Duodenal mucosa (tissue), 2 donors: ENCODE results near the gene PRSS50.

Experiments used
- H3K27ac ChIP-seq: one replicate; pipeline ENCODE4 v1.7.0; 2013; ENCODE audit warnings: low read depth, low read length
- H3K27me3 ChIP-seq, 2 donors: one replicate each; pipeline ENCODE4 v1.7.0; 2013; ENCODE audit warnings: low read length in 2 of 2, control low read depth in 1 of 2; ENCODE audit not compliant: insufficient read depth in 2 of 2, control insufficient read depth in 1 of 2
- H3K36me3 ChIP-seq, 2 donors: one replicate each; pipeline ENCODE4 v1.7.0; 2013; ENCODE audit warnings: low read length in 2 of 2, control low read depth in 1 of 2; ENCODE audit not compliant: insufficient read depth in 2 of 2, control insufficient read depth in 1 of 2
- H3K4me1 ChIP-seq, 2 donors: one replicate each; pipeline ENCODE4 v1.7.0; 2013; ENCODE audit warnings: low read length in 2 of 2, control low read depth in 1 of 2; ENCODE audit not compliant: insufficient read depth in 2 of 2, control insufficient read depth in 1 of 2
- H3K4me3 ChIP-seq, 2 donors: one replicate each; pipeline ENCODE4 v1.7.0; 2013; ENCODE audit warnings: low read length in 2 of 2, low read depth in 1 of 2
- H3K9ac ChIP-seq, 2 donors: one replicate each; pipeline ENCODE4 v1.7.0; 2013; ENCODE audit warnings: low read length in 2 of 2, low read depth in 1 of 2
- H3K9me3 ChIP-seq, 2 donors: one replicate each; pipeline ENCODE4 v1.7.0; 2013; ENCODE audit warnings: low read length in 2 of 2, control low read depth in 1 of 2; ENCODE audit not compliant: control insufficient read depth in 1 of 2

Gene PRSS50

GRCh38 chr3:46729038-46729437 lies 11.4 kb upstream of the PRSS50 start:
- Histone ChIP-seq H3K36me3 (no peaks in the 10 kb centered on the region), H3K27me3 (no peaks in the 10 kb centered on the region), H3K9ac (no peak overlapping the region), H3K4me1 (no peaks in the 10 kb centered on the region), H3K4me3 (no peak overlapping the region), H3K27ac (no peak overlapping the region), H3K9me3 (no peaks in the 10 kb centered on the region)

DNA sequence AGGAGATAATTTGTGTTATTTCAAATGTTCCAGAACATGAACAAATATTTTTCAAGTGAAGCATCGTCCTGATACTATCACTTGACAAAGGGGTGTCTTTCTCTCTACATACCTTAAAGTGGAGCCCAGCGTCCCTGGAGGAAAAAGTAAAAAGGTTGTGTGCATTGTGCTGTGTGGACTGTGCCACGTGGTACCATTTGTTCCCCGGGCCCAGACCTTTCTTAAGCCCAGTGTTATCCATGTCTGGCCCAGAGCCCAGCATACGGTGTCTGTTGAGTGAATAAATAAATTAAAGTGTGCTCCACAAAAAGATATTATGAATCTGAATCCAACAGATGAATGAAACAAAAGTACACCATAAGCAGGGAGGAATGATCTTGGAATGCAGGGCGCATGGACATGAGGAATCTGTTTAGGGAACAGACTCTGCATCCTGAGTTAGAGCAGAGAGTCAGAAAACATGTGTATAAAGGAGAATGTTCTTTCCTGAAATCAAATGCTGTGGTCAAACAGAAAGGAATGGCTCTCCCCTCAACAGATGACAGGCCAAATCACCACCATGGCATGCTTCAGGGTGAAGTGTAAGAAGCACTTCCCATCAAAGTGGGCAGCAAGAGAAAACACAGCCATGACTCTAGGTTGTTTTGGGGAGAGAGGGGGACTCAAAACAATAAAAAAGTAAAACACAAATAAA lies 8.1 kb upstream of the PRSS50 start:
- peaks cover 0 to 3% of the 10 kb centered on the region in 2 donors for H3K9me3 ChIP-seq
- no peak overlapping the region for H3K9ac ChIP-seq
- H3K4me3 ChIP-seq = no peak overlapping the region
- no peaks in the 10 kb centered on the region for H3K4me1 ChIP-seq
- H3K27me3 ChIP-seq = no peaks in the 10 kb centered on the region
- no peaks in the 10 kb centered on the region for H3K36me3 ChIP-seq
- no peak overlapping the region for H3K27ac ChIP-seq

DNA sequence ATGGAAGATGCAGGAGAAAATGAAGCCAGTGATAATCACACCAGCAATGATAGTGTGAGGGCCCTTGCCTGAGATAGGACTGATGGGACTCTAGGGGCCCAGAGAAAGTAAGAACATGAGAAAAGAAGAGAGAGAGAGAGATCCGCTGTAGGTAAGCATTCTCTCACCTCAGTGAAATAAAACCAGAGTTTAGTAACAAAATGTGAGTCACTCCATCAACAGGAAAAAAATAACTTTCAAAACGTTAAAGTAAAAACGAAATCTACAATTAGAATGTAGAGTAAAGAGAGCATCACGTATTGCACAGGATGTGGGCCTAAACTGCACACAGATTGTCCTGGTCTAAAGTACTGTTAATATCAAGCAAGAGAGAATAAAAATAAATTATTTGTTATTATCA lies 6.8 kb upstream of the PRSS50 start:
- no peaks in the 10 kb centered on the region for H3K27me3 ChIP-seq
- no peaks in the 10 kb centered on the region for H3K4me1 ChIP-seq
- H3K36me3 ChIP-seq = no peaks in the 10 kb centered on the region
- H3K4me3 ChIP-seq = no peak overlapping the region
- peaks cover 0 to 3% of the 10 kb centered on the region in 2 donors for H3K9me3 ChIP-seq
- H3K27ac ChIP-seq = no peak overlapping the region
- no peak overlapping the region for H3K9ac ChIP-seq

DNA sequence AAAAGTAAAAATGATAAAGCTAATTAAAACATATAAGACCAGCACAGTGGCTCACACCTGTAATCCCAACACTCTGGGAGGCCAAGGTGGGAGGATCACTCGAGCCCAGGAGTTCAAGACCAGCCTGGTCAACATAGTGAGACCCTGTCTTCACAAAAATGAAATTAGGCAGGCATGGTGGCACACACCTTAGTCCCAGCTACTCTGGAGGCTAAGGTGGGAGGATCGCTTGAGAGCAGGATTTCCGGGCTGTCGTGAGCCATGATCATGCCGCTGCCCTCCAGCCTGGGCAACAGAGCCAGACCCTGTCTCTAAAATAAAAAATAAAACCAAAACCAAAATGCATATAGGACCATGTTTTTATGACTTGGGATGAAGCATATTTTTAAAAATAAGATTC lies 4.8 kb upstream of the PRSS50 start:
- Histone ChIP-seq H3K4me3 (no peak overlapping the region), H3K4me1 (no peaks in the 10 kb centered on the region), H3K27me3 (peaks cover 0 to 2% of the 10 kb centered on the region in 2 donors), H3K9ac (no peak overlapping the region), H3K36me3 (no peaks in the 10 kb centered on the region), H3K9me3 (peaks cover 0 to 3% of the 10 kb centered on the region in 2 donors), H3K27ac (no peak overlapping the region)

DNA sequence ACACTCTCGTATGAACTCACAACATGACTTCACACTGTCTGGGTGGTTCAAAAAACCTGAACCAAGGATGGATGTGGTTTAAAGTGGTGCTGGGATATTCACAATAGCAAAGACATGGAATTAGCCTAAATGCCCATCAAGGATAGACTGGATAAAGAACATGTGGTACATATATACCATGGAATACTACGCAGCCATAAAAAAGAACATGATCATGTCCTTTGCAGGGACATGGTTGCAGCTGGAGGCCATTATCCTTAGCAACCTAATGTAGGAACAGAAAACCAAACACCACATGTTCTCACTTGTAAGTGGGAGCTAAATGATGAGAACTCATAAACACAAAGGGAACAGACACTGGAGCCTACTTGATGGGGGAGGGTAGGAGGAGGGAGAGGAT lies 3.3 kb upstream of the PRSS50 start:
- H3K9ac ChIP-seq = no peak overlapping the region
- no peak overlapping the region for H3K27ac ChIP-seq
- H3K4me1 ChIP-seq = no peaks in the 10 kb centered on the region
- H3K4me3 ChIP-seq = no peak overlapping the region
- no peaks in the 10 kb centered on the region for H3K36me3 ChIP-seq
- peaks cover 0 to 3% of the 10 kb centered on the region in 2 donors for H3K9me3 ChIP-seq
- H3K27me3 ChIP-seq = peaks cover 0 to 2% of the 10 kb centered on the region in 2 donors

GRCh38 chr3:46719735-46720271 lies 2.1 kb upstream of the PRSS50 start:
- Histone ChIP-seq H3K9me3 (peaks cover 0 to 3% of the 10 kb centered on the region in 2 donors), H3K36me3 (no peaks in the 10 kb centered on the region), H3K9ac (no peak overlapping the region), H3K27me3 (peaks cover 0 to 2% of the 10 kb centered on the region in 2 donors), H3K27ac (no peak overlapping the region), H3K4me3 (no peak overlapping the region), H3K4me1 (no peaks in the 10 kb centered on the region)

- Histone ChIP-seq H3K4me3 (no peak overlapping the region), H3K27ac (no peak overlapping the region), H3K36me3 (no peaks in the 10 kb centered on the region), H3K9ac (no peak overlapping the region), H3K27me3 (peaks cover 0 to 2% of the 10 kb centered on the region in 2 donors), H3K4me1 (no peaks in the 10 kb centered on the region), H3K9me3 (peaks cover 0 to 3% of the 10 kb centered on the region in 2 donors)
These were observed 1.4 kb upstream of the PRSS50 start for GRCh38 chr3:46719044-46719565.

- peaks cover 0 to 2% of the 10 kb centered on the region in 2 donors for H3K27me3 ChIP-seq
- H3K9ac ChIP-seq = no peak overlapping the region
- no peak overlapping the region for H3K4me3 ChIP-seq
- H3K36me3 ChIP-seq = no peaks in the 10 kb centered on the region
- H3K9me3 ChIP-seq = peaks cover 0 to 3% of the 10 kb centered on the region in 2 donors
- no peak overlapping the region for H3K27ac ChIP-seq
- H3K4me1 ChIP-seq = no peaks in the 10 kb centered on the region
These were observed 918 bp downstream of the PRSS50 start for GRCh38 chr3:46716461-46717441.

DNA sequence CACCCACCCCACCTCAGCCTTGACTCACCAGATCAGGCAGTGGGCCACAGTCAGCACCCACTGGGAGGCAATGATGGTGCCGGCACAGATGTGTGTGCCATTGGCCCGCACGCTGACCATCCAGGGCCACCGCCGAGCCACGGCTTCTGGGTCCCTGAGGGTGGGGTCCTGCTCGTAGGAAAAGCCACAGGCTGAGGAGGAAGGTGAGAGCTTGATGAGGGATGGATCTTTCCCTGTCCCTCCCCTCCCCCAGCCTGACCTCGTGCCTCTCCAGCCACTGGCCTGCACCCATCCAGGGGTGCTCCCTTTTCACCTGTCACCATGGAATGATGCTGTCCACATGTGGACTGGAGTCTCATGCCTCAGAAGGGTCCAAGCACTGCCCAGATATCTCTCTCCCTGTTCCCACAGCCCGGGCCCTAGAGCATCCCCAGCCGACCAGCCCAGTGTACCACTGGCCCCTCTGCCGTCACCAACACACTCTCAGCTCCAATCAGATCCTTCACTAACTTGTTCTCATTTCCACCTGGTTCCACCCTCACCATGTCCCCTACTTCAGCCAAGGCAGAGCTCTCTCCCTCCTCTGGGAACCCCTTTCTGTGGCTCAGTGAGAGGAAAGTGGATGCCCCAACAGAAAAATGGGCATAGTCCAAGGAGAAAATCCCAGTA lies 2.0 kb downstream of the PRSS50 start:
- Histone ChIP-seq H3K27ac (no peak overlapping the region), H3K9ac (no peak overlapping the region), H3K27me3 (peaks cover 0 to 2% of the 10 kb centered on the region in 2 donors)

More for the DNA sequence above, 2.0 kb downstream of the PRSS50 start:
- no peaks in the 10 kb centered on the region for H3K9me3 ChIP-seq
- no peaks in the 10 kb centered on the region for H3K4me1 ChIP-seq
- H3K4me3 ChIP-seq = no peak overlapping the region
- no peaks in the 10 kb centered on the region for H3K36me3 ChIP-seq
